ENCODE measurements around the gene TIAM1. TPM values are rescaled to one million over a fixed set of nuclear protein-coding genes. Genes with fewer than 3 reads are reported as not detected.

TIAM1 gene
- total RNA-seq, 1 donor from 2014 or later, result 0.85 TPM

DNA sequence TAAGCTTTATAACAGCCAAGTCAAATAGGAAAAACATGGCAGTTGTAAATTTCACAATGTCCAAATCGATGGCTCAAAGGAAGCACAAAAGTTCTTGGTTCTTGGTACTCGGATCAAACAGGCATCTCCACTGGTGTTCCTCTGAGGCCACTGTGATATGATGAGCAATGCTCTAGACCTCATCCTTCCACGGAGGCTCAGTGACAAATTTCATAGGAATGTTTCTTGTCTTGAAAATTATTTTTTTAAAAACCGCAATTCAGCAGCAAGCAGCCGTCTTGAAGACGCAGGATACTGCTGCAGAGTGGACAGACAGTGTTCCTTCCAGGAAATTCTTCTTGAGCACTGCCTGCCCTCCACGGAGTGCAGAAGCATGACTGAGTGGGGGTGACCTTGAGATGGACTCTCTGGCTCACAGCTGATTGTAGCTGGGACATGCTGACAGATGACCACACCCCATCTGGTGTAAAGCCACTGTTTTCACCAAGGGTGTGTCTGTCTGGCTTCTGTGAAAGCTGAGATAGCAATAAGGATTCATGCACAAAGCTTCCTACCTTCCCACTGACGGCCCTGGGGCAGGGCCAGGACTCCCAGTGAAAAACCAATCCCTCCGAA is 61.9 kb downstream of the TIAM1 start:
- DNase-seq, result no peak

DNA sequence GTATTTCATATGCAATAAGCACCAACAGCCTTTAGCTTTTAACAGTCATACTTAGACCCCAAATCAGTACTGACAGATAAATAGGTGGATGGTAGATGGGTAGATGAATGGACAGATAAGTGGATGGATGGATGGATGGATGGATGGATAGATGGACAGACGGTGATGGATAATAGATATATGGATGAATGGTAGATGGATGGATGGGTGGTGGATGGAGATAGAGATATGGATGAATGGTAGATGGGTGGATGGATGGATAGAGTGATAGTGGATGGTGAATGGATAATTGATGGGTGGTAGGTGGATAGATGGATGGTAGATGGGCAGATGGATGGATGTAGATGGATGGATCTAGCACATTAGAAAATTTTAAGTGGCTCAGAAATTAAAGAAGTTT is 62.5 kb downstream of the TIAM1 start:
- DNase-seq, result no peak

DNA sequence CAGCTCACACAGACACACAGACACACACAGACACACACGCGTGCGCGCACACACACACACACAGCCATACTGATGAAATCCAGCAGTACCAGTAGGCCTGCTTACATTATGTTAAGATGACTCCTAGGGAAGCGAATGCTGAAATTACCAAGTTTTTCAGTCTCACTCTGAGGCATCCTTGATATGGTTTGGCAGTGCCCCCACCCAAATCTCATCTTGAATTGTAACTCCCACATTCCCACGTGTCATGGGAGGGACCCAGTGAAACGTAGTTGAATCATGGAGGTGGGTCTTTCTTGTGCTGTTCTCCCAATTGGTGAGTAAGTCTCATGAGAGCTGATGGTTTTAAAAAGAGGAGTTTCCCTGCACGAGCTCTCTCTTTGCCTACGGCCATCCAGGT is 64.1 kb downstream of the TIAM1 start:
- DNase-seq, result no peak

DNA sequence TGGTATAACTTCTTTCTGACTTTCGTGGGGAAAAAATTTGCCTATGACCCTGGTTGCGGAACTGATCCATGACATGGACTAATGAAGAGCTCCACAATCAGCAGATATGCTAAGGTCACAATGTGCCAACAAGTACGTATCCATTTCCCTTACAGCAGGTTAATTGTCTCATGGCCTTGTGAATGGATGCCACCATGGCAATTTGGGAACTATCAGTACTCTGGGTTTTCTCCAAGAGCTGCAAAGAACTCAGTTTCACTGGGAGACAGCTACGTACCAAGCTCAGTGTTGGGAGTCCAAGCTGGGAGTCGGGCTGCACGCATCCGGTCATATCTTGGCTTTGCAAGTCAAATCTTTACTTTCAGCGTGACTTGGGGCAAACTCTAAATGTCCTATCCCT is 64.8 kb downstream of the TIAM1 start:
- no peak for DNase-seq

DNA sequence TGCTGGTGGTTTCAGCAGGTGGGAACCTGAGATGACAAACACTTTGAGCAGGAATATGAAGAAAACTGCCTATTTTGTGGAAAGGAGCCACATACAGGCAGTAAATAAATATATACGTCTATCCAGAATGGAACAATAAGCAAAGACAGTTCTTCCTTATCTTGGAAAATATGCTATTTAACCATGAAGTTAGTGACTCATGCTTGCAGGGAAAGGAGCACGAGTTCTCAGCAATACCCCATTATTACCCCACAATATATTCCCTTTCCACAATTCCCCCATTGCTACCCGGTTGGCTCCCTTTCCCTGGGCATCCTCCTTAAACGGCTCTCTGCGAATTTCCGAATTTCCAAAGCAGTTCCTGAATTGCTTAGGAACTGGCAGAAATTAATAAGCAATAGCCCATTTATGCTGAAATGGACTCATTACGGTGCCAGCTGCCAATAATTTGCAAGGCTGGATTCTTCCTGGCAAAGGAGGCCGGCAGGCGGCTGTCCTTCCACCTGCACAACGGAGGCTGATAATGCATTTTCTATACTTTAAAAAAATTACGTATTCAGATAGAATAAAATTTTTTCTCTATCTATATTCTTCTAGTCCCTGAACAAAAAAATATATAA is 65.4 kb downstream of the TIAM1 start:
- DNase-seq, result no peak

DNA sequence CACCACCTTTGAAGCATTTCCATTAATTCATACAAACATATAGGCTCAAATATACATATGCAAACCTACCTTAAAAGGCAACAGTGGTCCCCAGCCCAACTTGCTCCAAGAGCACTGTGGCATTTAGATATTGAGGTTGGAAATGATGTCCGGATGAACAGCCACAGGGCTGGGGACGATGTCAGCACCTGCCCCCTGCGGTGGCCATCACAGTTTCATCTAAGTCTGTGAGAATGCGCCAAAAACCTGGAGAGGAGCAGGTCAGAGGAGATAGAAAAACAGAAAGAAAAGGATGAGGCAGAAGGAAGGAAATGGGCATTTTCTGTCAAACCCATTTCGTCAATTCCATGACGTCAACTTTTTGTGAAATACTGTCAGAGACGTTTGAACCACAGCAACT is 67.4 kb downstream of the TIAM1 start:
- DNase-seq, result no peak

DNA sequence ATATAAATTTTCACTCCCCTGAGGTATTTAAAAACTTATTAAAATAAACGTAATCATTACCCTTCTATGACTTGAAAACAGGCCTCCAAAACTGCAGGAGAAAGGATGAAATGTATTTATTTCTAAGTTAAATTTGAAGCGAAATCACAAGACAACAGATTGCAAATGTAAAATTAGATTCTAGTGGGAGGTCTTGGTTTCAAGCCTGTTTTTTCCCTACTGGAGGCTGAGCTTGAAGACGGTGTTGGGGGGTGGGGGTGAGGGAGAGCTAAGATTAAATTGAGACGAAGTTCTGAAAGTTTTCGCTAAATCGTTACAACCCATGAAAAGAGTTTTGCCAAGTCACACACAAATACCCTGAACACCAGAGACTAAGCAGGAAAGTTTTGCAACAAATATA is 68.2 kb downstream of the TIAM1 start:
- DNase-seq, result no peak

DNA sequence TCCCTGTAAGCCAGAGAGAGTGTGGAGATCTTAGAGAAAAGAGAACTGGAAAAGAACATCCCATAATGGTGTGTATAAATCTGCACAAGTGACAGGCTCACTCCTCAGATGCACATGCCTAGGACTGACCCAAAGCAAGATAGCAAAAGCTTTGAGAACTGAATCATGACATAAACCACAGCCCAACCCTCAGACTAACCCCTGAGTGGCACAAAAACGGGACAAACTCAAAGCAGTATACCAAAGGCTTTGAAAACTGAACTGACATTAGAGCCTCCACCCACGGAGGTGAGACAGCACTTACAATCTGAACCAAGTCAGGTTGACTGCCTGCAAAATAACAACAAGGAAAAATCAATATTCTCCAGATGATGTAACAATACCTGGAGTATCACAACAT is 70.8 kb downstream of the TIAM1 start:
- no peak for DNase-seq

DNA sequence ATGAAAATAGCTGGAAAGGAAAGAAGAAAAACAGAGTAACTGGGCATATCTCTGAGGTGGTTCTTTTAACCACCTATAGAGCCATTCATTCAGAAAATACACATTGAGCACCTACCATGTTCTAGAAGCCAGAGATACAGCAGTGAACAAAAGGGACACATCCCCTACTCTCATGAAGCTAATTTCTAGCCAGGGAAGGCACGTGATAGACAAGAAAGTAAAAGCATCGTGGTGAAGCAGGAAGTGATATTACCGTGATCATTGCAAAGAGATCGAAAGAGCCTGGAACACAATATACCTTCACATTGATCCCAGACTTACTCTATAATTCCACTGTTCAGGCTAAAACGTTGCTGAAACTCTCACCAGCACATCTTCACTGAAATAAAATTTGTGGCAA is 76.0 kb downstream of the TIAM1 start:
- no peak for DNase-seq

DNA sequence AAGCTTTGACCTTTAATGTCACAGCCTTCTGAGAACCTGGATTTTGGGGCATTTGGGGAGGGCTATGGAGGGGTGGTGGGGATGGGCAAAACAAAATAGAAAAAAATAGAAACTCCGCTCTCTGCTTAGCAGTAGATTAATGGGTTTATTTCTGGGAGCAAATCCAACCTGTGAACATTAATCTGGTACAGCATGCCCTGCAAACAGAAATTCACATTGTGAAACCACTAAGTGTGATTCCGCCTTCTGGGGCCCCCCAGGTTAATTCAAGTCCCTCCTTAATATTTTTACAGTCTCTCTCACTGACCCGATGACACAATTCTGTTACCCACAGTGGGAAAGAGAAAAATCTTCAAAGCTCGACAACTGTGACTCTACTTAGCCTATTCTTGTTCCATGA is 76.4 kb downstream of the TIAM1 start:
- DNase-seq, result no peak

DNA sequence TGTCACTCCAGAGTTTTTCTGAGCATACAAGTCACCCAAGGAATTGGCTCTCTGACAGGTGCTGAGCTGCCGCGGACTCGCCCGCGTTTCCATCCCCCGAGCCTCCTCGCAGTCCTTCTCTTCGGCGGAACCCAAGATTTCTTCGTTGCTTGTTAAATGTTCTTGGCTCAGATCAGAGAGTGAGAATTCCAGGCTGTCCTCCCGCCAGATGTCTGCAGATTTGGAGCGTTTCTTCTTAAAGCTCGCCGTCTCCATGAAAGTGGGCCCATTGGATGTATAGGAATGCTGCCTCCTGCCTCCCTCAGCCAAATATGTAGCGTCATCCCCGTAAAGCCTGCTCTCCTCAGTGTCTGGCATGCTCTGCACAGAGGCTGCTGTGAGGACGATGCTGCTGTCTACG is 77.8 kb downstream of the TIAM1 start:
- no peak for DNase-seq

DNA sequence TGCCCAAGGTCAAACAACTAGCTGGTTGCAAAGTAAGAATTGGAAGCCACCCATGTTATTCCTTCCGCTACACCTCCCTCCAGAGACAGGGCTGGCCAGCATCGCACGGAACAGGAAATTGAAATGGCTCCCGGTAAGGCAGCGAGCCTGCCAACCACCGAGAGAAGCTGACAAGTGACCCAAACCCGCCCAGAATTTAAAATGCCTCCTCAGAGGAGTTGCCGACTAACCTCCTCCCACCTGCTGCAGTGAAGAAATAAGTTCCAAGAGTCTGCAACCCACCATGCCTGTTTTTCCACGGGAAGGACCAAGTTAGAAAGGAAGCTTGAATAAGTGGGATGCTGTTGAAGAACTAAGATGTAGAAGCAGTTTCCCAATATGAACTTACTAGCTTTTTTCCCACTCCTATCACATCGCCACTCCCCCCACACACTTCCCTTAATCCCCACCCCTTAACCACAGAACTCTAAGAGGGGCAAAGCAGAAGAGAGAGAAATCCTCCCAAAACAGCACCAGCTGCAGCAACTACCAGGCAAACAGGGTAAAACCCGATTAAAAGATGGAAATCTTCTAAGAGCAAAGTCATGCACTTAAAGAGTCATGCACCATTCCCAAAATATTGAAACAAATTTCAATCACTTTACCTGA is 78.6 kb downstream of the TIAM1 start:
- no peak for DNase-seq

DNA sequence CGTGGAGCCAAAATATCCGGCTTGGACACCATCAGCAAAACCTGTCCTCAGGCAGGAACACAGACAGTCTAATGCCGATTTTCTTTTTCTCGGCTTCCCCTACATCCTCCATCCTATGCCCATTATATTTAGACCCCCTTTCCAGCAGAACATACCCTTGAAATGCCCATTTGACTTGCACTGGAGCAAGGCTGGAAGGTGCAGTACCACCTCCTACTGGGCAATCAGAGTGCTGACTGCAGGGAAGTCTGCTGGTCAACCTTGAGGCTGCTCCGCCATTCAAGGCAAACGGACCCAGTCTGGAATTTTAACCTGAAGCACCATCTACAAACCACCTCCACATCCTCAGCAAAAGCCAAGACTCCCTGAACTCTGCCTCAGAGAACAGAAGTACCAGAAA is 79.5 kb downstream of the TIAM1 start:
- DNase-seq, result no peak

DNA sequence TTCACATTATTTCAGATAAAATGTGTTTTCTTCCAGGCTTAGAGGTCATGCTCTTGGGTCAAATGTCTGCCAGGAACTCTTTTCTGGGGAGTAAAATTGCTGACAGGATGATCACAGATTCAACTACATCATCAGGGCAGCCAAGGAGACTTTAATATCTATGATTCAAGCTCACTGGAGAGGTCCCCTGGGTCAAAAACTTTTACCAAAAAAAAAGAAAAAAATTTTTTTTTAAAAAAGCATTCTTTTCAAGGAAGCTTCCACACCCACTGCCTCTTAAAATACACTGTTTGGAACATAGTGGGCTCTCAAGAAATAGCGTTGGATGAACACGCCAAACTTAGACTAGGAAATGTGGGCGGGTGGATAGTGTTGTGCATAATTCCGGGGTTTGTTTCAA is 81.3 kb downstream of the TIAM1 start:
- DNase-seq, result no peak

DNA sequence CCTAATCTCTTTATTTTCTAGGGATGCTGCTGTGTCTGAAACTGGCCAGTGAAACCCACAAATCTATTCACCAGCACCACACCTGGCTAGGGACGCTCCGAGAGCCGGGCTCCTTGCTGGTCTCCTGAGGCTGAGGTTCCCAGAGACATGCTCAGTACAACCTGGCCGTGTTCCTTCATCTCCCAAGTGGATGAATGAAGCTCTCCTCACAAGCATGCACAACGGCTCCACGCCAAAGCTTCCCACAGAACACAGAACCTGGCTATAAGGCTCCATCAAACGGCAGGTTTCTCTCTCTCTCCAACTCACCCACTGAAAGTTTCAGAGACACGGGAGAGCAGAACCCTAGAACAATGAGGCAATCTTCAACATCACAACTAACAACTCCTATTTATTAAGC is 82.3 kb downstream of the TIAM1 start:
- no peak for DNase-seq

DNA sequence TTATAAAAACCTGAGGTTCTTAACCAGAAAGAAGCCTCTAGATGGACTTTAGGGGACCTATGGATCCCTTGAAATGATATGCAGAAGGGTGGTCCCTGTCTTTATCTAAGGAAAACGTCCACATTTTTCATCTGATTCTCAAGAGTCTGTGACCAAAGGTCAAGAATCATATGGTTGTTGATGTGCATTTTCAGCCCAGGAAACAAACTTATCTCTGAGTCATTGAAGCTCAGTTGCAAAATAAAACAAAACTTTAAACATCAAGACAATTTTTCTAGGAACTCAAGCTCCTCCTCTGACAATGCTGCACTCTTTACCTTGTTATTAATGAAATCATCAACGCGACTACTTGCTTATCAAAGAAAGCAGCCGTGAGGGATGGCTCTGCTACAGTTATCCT is 83.3 kb downstream of the TIAM1 start:
- no peak for DNase-seq

DNA sequence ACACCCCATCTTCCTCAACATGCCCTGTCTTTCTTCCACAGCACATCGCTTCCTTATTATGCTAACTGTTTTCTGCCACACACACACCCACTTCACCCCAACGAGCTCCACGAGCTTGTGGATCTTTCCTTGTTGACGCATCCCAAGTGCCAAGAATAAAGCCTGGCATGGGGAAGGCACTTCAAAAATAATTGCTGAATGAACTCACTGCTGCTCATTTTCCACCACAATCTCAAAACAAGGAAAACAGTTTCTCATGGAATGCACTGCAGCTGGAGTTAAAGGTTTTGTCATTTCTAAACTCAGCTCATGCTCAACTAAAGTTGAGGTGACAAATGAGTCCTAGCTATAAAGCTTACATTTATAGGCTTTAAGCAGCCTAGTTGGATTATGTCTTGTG is 86.0 kb downstream of the TIAM1 start:
- DNase-seq, result no peak

DNA sequence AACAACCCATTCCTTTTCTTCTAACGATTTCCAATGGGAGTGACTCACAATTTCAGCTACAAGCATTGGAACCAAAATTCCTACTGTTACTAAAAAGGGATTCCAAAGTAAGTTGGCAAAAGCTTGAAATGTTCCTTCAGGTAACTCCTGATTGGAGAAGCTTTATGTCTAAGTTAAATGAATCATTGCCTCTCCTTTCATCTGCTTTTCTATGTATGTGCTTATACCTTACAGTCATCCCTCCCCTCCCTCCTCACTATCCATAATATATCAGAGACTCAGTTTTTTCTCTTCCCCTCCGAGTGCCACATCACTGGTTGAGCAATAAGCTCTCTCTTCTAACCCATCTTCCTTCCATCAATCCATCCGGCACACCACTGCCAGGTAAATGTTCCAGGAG is 86.8 kb downstream of the TIAM1 start:
- no peak for DNase-seq

DNA sequence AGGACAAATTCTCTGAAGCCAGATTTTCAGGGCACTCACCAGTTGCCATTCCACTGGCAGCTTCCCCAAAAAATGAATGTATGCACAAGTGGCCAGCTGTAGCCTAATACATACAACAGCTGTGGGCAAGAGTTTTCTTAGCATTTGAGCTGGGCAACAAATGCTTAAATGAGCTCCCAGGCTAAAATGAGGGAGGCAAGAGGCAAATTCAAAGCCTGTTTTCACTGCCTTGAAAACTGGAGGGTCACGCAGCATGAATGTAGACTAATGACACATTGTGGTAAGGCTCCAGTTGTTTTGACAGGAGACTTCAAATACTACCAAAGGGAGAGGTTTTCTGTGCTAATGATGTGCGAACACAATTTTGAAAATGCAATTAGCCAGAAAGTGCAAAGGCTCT is 88.2 kb downstream of the TIAM1 start:
- DNase-seq, result no peak

DNA sequence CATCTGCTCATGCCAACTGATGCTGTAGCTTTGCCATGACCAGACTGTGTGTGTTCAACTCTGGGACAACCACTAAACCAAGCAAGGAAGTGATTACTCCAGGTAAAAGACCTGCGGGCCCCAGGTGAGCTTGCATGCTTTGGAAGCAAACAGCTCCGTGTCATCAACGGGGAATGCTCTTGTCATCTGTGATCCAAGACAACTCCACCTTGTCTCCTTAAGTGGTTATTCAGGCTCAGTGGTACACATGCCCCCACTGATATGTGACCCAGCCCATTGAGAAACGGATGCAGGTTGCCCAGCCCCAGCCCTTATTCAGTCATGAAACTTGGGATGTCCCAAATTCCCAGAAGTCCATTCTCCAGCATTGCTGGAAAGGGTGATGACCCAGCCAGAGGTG is 89.0 kb downstream of the TIAM1 start:
- no peak for DNase-seq

DNA sequence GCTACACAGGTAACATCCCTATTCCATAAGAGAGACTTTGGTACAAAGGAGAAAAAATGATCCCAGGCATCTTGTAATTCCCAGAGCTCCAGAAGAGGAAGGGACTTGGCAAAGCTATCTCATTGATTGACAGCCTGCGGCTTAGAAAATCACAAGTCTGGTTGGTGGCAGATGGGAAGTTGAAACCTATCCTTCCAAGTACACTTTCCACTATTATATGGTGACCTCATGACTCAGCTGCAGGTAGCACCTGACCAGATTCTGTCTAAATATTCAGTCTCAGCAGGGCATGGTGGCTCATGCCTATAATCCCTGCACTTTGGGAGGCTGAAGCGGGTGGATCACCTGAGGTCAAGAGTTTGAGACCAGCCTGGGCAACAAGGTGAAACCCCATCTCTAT is 89.9 kb downstream of the TIAM1 start:
- DNase-seq, result no peak

DNA sequence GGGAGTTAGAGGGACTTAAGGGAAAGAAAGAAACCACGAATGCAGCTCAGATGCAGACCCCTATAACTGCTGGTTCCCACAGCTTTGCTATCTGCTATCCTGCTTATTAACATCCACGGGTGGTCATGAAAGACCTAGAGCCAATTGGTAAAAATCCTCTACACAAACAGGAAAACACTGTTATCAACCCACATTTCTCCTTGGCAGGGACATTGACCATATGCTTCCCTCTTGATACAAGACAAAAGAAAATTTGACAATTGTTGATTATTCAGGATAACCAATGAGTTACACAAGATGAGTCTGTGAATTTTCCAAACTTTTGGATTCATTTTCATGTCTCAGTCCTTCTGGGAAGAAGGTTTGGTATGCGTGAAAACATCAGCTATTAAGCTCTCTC is 90.4 kb downstream of the TIAM1 start:
- DNase-seq, result no peak

DNA sequence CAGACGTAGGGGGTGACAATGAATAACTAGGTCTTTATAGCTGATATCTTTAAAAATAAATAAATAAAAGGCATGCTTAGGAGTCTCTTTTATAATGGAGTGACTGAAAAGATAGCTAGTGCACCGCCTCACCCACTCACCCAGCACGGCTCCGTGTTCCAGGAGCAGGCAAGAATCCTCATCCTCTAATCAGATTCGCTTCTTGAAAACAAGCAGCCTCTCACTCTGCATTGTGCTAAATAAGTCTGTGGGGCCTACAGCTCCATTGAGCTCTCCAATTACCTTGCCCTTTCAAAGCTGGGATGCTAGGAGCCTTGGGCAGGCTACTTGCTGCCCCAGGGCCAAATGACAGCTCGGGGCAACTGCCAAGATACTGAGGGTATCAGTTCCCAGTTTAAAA is 91.5 kb downstream of the TIAM1 start:
- DNase-seq, result no peak

DNA sequence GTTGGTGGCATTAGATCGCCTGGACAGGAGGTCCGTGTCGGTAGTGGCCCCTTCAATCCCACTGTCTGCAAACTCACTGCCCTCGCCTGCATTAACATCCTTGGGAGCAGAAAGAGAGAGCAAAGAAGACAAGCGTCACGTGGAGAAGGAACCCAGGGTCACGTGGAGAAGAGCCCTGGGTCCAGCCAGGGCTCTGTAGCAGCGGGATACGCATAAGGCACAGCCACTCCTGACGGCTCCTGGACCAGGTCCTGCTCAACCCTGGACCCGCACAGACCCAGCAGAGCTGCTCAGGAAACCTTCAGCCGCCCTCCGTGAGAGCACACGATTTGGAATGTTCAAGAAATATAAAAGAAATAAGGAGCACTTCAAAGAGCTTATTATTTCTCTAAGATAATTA is 92.0 kb downstream of the TIAM1 start:
- DNase-seq, result no peak

DNA sequence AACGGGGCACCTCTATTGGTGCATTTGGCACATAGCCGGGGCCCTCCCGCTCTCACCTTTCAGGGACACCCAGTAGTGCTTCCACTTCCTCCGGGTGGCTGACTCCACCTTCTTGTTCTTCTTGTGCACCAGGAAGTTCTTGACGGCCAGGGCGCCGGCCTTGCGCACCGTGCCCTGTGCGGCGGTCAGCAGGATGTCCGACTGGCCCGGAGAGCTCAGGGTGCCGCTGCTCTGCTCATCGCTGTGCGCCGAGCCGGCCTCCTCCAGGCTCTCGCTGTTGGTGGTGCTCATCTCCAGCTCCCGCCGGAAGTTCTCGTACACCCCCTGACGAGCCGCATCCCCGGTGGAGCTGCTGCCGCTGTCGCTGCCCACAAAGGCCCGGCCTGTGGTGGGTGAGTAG is 92.4 kb downstream of the TIAM1 start:
- DNase-seq, result no peak

Data from dermis blood vessel endothelial cell (primary cell).